NCI-H187 (cell line): Measurements from ENCODE around the gene POU3F1.
"Not testable (repeated sequence)": the region's sequence is repeated elsewhere in the genome, so short reads cannot be mapped to it uniquely, and the experiment has no call there.

Experiments
- DNase-seq, 2 experiments: peaks; one replicate each; lab custom pipeline; 2025; lab: John Stamatoyannopoulos, UW

POU3F1 gene

DNA sequence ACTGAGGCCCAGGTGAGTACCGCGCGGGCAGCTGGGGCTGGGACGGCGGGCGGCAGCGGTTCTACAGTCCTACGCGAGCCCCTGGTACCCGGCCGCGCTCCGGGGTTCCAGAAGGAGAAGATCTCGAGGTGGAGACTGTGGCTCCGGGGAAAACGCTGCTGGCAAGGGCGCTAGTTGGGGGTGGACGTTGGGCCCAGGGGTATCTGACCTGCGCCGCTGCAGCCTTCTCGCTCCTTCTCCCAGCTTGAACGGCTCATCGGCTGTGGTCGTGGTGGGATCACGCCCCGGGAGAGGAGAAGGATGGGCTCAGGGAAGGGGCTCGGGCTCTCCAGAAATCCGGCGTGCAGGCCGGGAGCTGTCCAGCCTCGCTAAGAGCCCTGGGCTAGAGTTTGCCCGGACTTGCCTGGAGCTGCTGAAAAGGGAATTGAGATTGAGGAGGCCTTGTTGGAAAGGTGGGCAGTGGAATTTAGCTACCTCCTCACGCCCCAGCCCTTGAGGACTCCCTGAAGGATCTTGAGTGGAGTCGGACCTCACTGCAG is 1.1 kb upstream of the POU3F1 start:
- no peak for DNase-seq

- peak in 1 of 2 experiments; percentile 57 for DNase-seq
Measured at GRCh38 chr1:38046884-38047602, 450 bp upstream of the POU3F1 start.

GRCh38 chr1:38045401-38046332 is 926 bp downstream of the POU3F1 start:
- no peak for DNase-seq

GRCh38 chr1:38044221-38045215 is 2.1 kb downstream of the POU3F1 start:
- no peak for DNase-seq

DNA sequence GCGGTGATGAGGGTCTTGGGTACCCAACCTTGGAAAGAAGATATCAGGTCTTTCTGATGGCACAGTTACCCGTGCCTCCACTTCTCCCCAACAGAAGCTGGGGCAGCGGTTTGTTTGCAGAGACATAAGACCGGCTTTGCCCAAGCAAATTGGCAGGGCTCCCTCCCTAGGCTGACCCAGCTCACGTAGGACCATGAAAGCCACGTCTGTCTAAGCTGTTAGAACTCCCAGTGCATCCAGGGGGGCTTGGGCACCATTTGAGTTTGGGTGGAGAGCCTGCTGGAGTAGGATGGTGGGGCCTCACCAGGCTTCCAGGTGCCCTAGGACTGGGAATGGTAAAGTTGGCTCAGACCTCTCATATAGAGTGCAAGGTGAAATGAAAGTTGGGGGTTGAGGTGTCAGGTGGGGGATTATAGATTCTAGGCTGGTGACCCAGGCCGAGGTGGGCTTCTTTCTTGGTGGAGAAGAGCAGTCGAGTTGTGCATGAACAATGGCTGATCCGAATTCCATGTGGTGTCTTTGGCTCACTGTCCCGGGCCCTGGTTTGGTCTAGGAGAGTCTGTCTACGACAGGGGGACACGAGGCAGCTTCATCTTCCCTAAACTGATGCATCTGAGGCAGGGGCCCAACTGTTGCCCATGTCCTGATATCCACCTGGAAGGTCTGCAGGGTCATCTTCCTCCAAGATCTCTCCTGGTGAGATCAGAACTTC is 3.4 kb downstream of the POU3F1 start:
- no peak for DNase-seq

DNA sequence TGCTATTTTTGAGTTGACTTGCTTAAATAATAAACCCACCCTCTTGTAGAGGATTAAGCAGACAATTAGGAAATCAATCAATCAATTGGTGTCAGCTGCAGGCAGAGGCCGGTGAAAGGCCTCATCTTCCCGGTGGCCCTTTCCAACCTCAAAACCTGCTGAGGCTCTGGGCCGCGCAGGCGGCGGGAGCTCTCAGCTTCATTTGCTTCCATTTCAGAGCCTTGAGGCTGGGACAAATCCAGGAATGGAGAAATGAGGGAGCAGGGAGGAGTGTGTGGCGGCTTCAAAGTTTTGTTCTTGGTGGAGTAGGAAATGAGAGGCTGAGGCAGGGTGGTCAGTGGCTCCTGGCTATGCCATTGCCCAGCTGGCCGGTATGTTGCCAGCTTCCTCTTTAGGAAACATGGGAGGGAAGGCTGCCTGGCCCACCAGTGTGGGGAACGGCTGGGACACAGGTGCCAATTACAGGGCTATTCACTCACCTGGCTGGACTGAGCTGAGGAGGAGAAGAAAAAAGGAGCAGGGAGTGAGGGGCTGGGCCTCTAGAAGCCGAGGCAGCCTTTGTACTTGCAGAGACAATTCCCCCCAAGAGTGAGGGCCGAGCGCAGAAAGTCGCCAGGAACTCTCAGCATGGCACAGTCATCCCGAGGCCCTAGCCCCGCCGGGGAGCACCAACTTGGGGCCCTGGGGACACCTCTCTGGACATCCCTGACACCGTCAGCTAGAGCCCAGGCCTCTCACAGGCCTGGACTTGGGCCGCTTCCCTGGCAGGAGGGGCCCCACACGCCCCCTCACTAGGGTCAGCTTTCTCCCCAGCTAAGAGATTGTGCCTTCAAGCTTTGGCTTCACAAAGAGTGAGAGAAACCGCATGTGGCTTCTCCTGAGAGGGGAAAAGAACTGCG is 4.4 kb downstream of the POU3F1 start:
- no peak for DNase-seq

GRCh38 chr1:38039331-38040088 is 7.1 kb downstream of the POU3F1 start:
- no peak for DNase-seq

DNA sequence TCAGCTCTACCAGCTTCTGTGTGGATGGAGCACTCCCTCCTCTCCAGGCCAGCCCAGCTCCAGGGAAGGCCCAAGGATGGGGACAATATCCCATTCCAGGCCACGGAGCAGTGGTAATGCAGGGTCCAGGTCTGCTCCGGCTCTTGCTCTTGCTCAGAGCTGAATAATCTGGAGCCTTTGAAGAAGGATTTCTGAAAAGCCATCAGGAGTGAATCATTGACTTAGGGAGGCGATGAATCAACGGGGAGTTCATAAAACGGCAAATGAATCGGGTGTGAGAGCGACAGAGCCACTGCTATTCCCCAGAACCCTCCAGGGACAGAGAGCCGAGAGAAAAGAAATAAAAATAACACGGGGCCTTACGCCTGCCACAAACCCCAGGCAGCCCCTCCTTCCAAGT is 7.7 kb downstream of the POU3F1 start:
- DNase-seq: no peak

DNA sequence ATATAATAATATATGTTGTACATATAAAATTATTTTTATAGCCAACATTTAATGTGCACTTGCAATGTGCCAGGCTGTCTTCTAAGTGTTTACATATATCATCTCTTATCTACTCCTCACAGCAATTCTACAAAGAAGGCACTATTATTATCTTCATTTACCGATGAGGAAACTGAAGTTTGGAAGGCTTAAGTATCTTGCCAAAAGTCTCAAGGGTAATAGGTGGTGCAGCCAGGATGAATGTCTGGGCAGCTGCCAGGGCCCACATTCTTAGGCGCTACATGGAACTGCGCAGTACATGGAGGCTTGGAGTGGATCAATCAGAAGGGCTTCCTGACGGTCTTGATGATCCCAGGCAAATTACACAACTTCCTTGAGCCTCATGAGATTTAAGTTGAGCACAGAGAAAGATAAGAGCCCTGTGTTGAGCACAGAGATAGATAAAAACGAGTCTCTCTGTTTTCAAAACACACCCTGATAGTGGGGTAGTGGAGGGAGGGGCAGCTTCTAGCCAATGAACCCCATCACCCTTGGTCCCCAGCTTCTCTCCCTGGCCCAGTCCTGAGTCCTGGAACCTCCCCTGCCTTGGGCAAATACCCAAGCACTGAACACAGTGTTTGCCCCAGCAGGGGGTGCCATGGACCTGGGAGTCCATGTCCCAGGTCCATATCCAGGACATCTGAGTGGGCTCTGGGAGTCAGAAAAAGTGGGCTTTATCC is 9.2 kb downstream of the POU3F1 start:
- DNase-seq: no peak

GRCh38 chr1:38034871-38035270 is 11.7 kb downstream of the POU3F1 start:
- no peak for DNase-seq

GRCh38 chr1:38032992-38033391 is 13.6 kb downstream of the POU3F1 start:
- DNase-seq: not testable (repeated sequence)

DNA sequence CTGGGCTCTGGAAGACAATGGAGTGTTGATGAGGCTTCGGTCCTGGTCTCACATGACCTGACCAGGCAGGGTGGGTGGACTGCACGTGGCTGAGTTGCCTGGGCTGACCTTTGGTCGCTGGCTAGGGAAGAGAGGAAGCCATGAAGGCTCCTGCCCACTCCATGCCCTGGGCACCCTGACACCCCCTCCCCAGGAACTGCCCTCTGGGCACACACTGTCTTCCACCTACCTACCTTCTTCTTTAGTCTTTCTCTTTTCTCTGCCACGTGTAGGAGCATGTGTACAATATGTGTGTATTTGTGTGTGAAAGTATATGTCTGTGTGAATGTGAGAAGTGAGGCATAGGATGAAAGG is 15.1 kb downstream of the POU3F1 start:
- no peak for DNase-seq

- no peak for DNase-seq
Measured at GRCh38 chr1:38030596-38031512, 15.7 kb downstream of the POU3F1 start.

DNA sequence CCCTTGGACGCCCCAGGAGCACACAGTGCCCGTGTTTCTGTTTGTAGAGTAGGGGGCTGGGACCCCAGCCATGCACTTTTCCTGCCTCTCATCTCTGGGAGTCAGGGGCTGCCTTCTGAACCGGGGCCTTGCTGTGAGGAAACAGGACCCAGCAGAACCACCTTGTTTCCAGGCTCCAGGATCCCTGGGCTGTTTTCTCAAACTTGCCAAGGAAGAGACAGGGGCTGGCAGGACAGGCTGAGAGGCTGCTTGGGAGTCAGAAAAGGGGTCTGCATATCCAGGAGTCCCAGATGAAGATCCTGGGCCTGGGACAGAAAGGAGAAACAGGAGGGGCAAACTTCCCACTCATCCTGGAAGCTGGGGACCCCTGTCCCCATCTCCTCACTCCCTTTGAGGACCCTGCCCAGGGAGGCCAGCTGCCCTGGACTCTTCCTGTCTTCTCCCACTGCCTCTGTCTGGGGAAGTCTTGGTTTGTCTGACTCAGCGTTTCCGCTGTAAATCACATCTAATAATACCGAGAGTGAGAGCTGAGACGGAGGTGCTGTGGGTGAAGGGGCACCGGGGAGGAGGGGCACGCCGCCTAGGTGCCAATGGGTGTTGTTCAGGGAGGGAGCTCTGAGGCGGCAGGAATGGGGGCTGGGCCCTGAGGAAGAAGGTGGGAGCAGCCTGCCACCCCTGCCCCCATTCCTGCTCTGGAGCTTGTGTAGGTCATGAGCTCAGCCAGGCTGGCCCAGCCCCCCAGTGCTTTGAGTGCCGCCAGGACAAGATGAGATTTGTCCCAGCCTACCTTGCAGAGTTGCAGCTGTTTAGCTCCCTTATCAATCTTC is 16.7 kb downstream of the POU3F1 start:
- no peak for DNase-seq

- DNase-seq: no peak
Measured at GRCh38 chr1:38029081-38029681, 17.4 kb downstream of the POU3F1 start.

GRCh38 chr1:38028671-38029070 is 17.9 kb downstream of the POU3F1 start:
- no peak for DNase-seq
